ENCODE results near the gene AREL1.

AREL1 gene

DNA sequence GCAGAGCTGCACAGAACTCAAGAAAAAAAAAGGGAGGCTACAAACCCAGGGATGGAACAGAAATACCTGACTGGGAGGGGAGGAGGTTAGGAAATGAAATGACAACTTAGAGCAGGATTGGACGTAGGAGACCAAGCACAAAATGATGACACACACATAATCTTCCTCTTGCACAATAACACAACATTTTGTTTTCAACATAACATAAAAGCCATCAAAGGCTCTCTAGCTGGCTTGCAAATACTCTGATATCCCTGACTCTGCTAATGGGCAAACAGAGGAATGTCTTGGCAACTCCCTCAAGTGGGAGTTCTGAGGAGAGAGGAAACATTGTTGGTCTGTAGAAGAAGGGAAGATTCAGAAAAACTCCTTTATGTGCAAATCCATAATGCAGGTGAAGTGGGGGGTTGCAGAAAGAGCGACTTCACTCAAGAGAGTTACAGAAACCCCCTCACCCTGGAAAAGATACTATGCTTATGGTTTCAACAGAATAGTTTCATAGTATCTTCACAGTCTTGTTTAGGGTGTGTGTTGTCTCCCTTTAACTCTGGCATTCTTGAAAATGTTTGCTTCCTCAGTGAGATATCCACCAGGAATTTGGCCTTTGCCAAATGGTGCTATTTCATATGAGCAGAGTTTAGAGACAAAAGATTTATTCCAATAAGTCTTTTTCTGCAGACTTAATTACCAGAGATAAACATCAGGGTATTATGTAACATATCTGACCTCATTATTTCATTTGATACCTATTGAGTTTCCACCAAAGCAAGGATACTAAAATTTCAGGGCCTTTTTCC, 57.1 kb downstream of the AREL1 start:
- DNase-seq, result no peak

DNA sequence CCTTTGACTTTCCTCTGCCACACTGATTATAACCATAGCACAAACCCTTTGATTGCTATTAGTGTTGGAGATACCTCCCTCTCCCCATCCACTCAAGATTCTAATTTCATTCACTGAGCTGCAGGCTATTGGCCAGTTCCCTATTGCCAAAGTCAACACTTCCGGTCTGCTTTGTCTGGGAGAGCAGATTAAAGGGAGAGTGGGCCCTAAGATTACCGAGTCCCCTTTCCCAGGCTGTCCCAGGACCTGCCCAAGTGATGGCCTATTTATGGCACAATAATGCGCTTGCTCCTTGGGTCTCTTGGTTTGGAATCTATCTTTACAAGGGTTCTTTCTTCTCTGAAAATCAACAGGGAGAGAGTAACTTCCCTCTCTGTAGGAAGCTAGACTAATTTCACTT, 57.9 kb downstream of the AREL1 start:
- DNase-seq, result no peak

DNA sequence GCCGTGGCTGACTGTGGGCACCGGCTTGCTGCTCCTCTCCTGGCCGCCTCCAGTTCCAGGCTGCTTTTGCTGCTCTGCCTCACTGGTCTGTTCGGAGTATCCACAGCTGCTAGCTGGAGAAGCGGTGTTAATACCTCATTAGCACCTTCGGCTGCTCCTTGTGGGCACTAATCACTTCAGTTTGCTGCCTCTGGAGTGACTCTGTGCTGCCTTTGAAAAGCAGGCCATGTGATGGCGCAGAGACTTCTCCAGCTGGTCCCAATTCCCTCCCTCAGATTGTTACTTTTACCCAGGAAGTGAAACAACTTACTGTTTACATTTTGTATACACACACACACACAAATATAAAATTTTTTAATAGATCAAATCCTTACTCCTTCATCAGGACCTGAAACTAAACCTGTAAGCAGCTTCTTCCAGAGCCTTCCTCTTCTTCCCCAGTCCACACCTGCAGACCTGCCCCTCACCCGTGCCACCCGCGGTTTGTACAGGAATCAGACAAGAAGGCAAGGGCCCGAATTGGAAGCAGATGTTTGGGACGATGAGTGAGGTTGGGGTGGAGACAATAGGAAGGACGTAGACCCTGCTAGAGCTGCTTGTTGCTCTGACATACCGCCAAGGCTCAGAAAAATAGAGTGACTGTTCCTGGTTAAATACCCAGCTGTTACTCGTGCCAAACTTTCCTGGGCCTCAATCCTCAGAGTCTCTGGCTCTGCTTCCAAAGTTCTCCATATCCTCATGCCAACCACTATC, 59.3 kb downstream of the AREL1 start:
- no peak for DNase-seq

DNA sequence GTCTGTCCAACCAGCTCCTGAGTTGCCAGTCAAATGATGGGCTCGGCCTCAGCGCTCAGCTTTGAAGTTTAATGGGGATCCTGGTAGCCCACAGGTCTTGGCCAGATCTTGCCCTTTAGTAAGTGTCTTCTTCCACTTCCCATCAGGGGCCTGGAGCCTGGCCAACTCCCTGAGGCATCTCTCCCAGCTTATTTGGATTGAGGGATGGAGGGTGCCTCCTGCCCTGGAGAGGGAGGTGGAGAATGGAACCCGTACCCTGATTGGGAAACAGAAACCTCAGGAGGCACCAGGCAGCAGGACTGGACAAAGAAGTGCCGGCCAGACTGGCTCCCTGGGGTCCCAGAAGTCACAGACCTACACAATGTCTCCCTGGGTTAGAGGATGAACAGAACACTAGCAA, 60.3 kb downstream of the AREL1 start:
- DNase-seq, result no peak

DNA sequence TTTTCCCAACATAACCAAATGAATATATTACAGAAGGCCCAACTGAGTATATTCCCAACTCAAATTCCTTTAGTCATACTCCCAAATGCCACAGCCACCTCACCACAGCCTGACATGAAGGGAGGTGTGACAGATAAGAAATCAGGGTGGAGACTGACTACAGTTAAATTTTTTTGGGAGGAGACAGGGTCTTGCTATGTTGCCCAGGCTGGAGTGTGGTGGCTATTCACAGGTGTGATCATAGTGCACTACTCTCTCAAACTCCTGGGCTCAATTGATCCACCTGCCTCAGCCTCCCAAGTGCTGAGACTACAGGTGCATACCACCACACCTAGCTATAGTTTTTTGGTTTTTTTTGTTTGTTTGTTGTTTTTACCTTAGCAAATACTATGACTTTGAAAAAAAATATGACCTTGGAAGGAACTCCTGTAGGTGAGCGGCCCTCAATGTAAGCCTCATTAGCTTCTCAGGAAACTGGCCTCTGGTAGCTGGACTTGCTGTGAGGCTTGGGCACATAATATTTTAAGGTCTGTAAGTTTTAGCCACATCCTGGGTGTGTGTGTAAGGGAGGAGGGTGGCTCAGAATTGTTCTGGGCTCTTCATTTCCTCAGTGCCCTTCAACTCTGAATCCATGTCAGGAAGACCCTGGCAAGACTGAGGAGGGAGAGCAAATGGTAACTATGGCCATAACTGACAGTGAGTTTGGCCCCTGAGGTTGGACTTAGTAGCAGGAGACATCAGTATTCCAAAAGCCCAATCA, 61.8 kb downstream of the AREL1 start:
- no peak for DNase-seq

DNA sequence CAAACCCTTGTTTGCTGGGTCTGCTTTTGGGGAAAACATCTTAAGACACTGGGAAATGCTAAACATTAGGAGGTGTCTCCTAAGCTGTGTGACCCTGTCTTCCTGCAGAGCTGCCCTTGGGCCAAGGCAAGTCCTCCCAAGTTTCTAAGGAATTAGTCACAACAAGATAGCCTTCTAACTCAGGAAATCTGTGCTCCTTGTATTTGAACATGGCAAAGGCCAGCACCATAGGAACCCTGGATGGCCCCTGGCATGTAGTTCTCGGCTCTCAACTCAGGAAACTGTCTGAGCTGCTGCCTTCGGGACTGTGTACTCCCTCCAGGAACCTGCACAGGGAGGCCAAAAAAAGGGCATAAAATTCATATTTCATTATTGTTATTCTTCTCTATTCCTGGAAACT, 63.2 kb downstream of the AREL1 start:
- DNase-seq, result no peak

DNA sequence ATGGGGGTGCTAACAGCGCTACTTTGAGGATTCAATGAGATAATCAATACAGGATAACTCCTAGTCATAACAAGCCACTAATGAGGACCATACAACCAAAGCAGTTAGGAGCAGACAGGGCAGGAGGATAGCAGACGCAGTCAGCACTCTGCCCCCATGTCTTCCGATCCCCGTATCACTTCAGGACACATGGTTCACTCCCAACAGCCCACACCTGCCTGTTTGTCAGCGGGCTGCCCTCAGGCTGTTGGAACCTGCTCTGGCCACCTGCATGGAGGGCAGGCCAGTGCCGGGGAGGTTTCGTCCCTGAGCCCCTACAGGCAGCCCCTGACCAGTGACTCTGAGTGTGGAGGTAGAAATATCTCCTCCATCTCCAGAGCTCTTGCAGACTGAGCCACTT, 63.7 kb downstream of the AREL1 start:
- DNase-seq, result no peak

DNA sequence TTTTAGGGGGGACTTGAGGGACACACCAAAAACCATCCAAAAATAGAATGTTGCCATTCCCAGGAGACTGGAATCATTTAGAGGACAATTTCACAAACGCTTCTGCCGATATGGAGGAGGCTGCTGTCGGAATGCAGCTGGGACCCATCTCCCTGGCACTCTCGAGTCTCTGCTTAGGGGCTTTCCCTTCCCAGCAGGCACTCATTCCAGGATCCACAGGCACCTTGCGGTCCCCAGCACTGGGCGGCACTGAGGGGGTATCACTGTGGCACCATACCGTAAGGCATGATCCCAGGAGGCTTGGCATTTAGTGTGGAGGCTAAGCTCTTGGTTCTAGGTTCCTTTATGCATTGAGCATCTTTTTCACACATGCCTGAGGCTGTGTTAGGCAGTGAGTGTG, 64.3 kb downstream of the AREL1 start:
- DNase-seq, result no peak

DNA sequence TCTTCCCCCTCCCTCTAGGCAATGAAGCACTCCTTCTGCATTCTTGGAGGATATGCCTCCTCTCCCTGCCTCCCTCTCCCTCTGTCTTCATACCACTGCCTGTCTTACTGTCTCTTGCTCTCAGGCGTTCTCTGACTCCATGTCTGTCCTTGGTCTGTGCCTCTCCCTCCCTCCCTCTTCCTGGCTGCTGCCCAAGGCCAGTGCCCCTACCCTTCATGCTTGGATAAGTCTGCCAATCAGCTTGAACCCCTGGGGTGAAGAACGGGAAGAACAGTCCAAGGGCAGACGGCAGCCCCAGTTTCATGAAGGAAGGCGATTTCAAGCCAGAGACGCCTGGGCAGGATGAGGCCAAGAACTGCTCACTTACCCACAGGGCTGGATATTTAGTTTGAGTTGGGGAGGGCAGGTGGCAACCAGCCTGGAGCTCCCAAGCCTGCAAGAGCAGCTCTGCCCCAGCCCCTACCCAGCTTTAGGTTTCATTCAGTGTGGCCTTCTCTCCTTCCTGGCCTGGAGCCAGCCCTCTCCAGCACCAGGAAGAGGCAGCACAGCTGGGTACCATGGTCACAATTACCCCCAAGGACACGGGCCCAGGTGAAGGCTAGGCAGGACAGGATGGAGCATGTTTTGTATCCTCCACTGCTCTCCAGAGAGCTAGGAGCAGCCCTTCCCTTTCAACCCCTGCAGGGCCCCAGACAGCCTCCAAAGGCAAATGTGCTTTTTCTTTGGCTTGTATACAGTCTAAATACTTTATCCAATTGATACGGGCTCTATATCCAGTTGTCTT, 65.0 kb downstream of the AREL1 start:
- DNase-seq, result no peak

DNA sequence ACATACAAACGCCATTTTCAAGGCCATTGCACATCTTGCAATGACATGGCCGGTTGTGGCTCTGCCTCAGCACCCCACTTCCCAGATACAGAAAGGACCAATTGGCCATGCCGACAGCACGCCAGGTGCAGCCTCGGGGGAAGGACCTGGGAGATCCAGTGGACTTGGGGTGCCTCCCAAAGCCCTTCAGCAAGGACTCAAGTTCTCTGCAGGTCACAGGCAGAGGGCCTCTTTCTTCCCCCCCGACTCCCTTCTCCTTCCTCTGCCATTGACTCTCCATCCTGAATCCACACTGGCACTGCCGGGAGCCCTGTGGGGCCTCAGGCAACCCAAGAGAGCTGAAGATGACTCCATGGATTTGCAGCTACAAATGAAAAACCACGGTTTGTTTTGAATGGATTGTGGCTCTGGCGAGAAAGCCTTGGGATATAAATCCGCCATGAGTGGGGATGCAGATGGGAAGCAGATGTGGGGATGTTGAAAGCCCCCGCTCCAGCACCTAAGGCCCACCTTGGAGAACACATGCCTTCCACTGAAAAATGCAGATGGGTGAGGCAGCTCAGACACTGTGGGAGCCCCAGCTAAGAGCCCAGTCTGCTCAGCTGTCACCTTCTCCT, 65.7 kb downstream of the AREL1 start:
- DNase-seq, result no peak

DNA sequence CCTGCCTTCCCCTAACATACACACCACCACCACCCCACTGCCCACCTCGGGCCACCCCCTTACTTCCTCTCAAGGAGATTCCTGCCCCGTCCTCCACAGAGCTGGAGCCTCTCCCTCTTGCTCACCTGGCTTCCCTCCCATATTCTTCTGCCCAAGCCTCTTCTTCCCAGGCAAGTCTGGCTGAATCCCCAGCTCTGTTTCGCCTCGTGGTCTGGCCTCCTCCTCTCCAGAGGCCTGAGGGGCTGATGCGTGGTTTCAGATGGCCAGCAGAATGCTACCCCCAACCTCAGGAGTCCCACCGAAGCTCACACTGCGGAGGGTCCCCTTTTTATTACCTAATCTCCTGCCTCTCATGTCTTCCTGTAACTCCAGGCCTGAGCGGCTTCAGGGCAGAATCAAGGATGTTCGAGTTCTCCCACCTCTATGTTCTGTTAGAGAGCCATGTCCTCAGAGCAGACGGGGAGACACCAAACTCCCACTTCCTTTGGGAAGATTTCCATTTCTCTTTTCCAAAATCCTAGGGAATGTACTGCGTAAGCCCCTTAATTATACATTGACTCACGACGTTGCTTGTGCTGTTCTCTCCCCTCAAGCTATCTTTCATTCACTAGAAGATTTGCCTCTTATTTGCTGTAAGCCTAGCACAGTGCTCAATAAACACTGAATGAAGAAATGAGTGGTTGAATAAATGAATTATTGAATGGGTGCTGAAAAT, 67.0 kb downstream of the AREL1 start:
- DNase-seq, result no peak

DNA sequence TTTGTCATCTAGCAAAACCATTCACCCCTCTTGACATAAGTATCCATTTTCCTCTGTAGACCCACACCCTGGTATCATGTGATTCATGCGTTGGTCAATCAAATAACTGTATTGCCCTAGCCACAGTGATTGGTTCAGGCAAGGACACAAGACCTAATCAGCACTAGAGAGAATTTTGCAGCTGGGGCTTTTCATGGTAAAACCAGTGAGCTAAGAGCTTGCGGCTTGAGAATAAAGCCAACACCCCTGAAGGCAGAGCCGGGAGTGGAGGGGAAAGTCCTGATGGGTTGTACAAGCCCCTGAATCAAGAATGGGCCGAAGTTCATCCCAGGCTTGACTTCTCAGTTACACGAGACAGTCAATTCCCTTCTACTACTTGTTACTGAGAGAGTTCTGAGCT, 67.6 kb downstream of the AREL1 start:
- DNase-seq, result no peak

DNA sequence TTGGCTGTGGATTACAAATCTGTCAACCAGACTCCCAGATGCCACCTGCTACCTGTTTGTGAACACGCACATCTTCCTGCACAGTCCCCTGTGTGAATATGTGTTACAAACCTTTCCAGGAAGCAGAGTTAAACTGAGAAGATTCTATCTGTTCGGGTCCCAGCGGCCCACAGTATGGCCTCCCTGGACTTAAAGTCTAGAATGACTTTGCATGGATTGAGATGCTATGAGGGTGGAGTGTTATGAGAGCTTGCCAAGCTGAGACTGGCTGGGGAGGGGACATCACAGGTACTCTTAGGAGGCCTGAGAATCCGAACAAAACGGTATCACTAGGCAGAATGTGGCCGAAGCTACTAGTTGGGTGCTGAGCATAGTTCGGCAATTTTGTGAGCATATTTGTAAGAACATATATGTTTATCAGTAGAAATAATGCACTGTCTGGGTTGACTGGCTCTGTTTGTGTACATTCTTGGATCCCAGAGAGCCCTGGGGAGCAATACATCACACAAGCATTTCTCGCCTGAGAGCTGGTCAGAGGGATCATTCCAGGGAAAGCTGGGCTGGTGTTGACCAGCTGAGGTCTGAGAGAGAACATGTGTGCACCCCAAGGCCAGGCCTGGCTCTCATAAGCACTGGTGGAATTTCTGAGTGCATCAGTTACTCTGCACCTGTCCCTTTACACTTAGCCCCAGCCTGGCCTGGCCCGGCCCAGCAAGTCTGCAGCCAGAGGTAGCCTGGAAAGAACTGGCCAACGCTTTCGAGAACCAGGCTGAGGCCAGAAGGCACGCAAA, 71.1 kb downstream of the AREL1 start:
- DNase-seq, result no peak

DNA sequence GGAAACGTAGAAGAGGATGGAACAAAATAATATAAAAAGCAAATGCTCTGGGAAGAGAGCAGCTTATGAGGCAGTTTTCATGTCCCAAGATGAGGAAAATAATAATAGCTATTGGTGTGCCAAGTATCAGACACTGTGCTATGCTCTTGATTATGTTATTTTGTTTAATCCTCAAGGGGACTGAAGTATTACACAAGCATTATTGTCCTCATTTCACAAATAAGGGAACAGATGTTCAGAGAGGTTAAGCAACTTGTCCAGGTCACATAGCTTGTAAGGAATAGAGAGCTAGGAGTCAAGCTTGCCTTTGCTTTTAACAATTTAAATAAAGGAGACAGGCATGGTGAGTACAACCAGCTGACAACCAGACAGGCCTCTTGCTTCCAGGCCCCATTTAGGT, 73.9 kb downstream of the AREL1 start:
- DNase-seq, result no peak

DNA sequence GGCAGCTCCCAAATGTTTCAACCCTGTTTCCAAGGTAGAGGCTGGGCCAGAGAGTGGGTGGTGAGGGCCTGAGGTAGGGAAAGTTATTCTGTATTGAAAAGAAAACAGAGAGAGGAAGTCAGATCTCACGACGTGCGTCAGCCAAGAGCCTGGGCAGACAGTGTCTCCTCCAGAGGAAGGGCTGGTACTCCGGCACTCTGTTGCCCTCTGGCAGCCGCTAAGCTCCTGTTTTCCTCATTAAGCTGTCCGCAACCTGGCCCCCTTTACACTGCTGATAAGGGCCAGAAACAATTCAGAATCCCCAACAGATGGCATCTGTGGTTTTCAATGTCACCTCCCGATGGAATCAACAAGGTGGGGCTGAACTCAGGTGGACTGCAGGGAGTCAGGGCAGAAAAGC, 74.8 kb downstream of the AREL1 start:
- no peak for DNase-seq

DNA sequence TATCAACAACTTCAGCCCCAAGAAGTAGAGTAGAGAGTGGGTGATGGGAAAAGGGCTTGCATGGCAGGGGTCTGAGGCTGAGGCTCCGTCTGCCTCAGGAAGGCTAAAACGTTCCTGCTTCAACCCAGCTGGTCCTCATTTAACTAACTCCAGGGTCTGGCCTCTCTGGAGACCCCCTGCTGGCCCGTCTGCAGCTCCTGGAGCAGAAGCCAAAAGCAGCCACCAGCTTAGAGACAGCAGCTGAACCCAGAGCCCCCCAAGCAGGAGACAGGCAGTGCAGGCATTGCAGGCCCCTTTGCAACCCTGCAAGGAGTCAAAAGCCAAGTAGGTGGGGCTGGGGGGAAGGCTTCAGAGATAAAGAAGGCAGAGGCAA, 75.7 kb downstream of the AREL1 start:
- no peak for DNase-seq

DNA sequence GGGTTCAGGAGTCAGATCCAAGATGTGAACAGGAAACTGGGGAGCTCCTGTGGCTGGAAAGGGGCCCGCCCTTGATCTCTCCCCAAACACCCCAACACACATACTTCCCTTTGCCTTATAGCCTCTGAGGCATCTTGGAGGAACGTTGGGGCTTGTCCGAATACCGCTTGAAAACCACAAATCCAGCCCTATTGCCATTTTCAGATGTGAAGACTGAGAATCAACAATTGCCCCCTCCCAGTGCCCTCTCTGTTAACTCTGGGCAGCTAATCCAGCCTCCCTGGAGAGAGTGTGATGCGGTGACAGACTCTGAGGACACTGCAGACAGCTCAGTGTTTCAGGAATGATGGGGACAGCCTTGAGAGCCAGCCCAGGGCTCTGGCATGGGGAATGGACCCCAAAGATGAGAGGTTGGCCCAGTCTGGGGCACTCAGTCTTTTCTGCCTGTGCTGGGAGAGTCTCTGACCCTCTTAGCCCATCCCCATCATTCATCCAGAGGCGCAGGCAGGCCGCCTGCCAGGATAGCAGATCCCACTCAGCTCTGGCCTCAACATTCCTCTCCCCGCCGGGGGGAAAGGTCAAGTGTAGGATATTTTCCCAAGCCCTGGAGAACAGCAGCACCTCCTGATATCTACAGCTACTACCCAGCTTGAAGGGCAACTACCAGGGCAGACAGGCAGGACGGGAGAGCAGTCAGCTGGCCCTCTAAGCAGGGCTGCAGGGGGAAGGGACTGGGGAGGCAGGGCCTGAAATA, 76.3 kb downstream of the AREL1 start:
- DNase-seq, result no peak

DNA sequence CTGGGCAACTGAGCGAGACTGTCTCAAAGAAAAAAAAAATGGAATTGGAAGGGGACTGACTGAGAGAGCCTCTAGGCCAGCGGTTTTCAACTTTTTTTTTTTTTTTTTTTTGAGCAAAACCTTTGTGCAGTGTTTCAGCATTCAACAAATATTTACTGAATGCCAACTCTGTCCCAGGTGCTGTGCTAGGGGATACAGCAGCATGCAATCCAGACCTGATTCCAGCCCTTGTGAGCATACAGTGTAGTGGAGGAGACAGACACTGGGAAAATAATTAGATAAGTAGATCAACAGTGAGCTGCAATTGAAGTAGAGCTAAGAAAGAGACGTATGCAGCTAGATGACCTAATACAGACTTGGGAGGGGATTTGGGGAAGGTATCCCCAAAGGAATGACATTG, 77.0 kb downstream of the AREL1 start:
- no peak for DNase-seq

DNA sequence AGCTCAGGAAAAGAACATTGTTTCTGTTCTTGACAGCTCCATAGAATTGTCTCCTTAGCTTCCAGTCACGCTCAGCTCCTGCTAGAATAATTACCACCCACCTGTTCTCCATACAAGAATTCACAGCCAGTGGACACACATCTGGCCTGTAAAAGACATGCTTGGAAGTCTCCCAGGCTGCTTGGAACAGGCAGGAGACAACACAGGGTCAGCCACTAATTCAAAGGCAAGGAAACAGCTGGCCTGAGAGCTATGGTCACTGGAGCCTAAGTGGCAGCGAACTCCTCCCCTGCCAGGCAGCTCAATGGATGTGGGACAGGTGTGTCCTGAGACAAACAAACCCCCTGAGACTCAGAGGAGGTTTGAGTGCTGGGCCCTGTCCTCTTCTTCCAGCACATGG, 77.9 kb downstream of the AREL1 start:
- no peak for DNase-seq

DNA sequence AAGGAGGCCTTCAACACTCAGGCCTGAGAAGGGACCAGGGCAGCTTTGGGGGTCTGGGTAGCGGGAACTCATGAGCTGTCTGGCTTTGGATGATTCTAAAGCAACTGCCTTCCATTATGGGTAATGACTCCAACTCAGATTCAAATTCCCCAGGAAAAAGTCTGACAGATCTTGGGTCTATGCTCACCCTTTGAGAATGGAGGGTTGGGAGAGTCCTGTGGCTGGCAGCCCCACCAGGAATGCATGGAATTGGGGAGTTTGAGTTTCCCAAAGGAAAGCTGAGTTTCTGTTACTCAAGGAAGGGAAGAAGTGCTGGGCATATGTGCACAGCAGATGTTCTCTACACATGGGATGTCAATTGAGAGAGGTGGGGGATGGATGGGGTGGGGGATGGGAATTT, 78.4 kb downstream of the AREL1 start:
- no peak for DNase-seq

Data from CD4-positive, alpha-beta T cell treated with Interleukin-1 beta for 1 hour (primary cell).